ENCODE data around the gene UNC119B.

UNC119B gene

GRCh38 chr12:120687578-120688289 is 22.5 kb upstream of the UNC119B start:
- ChIA-PET CTCF (interaction anchor here (0.8 to 6.1 kb wide), 9 partner anchors 9 to 40 kb away, joined by 3 to 50 read pairs (median 4); partner anchors contain the start of gene UNC119B), POLR2A (interaction anchor here (1.0 to 2.0 kb wide), 2 partner anchors 13 to 487 kb away, joined by 3 to 8 read pairs; partner anchors contain the start of gene RPLP0)
- no peak for DNase-seq (ENCODE audit: extremely low spot score)
- TF ChIP-seq CTCF (IDR thresholded peaks at IDR 0.05; ENCODE audit: control extremely low read depth, extremely low read depth, low read depth, missing control alignments) = no peak

GRCh38 chr12:120688527-120689071 is 21.7 kb upstream of the UNC119B start:
- CTCF ChIA-PET = interaction anchor here (0.8 to 6.1 kb wide), 11 partner anchors 10 to 44 kb away, joined by 3 to 50 read pairs (median 4); partner anchors contain the start of gene UNC119B
- no peak for DNase-seq (ENCODE audit: extremely low spot score)
- POLR2A ChIA-PET = no interaction called here

GRCh38 chr12:120689397-120690082 is 20.7 kb upstream of the UNC119B start:
- ChIA-PET CTCF (interaction anchor here (0.7 to 6.1 kb wide), 5 partner anchors 9 to 107 kb away, joined by 3 to 50 read pairs (median 5); no protein-coding TSS in a partner anchor), POLR2A (no interaction called here)
- no peak for TF ChIP-seq CTCF (IDR thresholded peaks at IDR 0.05; ENCODE audit: control extremely low read depth, extremely low read depth, low read depth, missing control alignments)
- DNase-seq (ENCODE audit: extremely low spot score) = no peak

More at GRCh38 chr12:120688527-120689071, 21.7 kb upstream of the UNC119B start:
- no peak for TF ChIP-seq CTCF (IDR thresholded peaks at IDR 0.05; ENCODE audit: control extremely low read depth, extremely low read depth, low read depth, missing control alignments)

GRCh38 chr12:120690083-120690450 is 20.2 kb upstream of the UNC119B start:
- ChIA-PET POLR2A (no interaction called here), CTCF (interaction anchor here (0.7 to 6.1 kb wide), 3 partner anchors 8 to 107 kb away, joined by 5 to 50 read pairs (median 9); no protein-coding TSS in a partner anchor)
- TF ChIP-seq CTCF (IDR thresholded peaks at IDR 0.05; ENCODE audit: control extremely low read depth, extremely low read depth, low read depth, missing control alignments) = no peak
- no peak for DNase-seq (ENCODE audit: extremely low spot score)

- POLR2A ChIA-PET = no interaction called here
- CTCF ChIA-PET = interaction anchor here (0.6 to 6.1 kb wide), 3 partner anchors 43 to 443 kb away, joined by 3 to 50 read pairs (median 3); no protein-coding TSS in a partner anchor
- no peak for DNase-seq (ENCODE audit: extremely low spot score)
- TF ChIP-seq CTCF (IDR thresholded peaks at IDR 0.05; ENCODE audit: control extremely low read depth, extremely low read depth, low read depth, missing control alignments) = no peak
These were observed 19.3 kb upstream of the UNC119B start for GRCh38 chr12:120690978-120691377.

GRCh38 chr12:120692524-120693033 is 17.7 kb upstream of the UNC119B start:
- no peak for DNase-seq (ENCODE audit: extremely low spot score)
- no peak for TF ChIP-seq CTCF (IDR thresholded peaks at IDR 0.05; ENCODE audit: control extremely low read depth, extremely low read depth, low read depth, missing control alignments)
- POLR2A ChIA-PET = no interaction called here
- CTCF ChIA-PET = interaction anchor here (1.2 to 1.4 kb wide), 2 partner anchors 9 to 110 kb away, joined by 3 to 7 read pairs; no protein-coding TSS in a partner anchor
